Spleen (tissue), 7 donors: ENCODE data around the gene VAV2.

ENCODE experiments used
- POLR2A ChIP-seq, 3 donors: fragments of 450-650 bp; IDR thresholded peaks; one replicate each; pipeline ENCODE4 v1.5.1; 2017; ENCODE audit warnings: antibody characterized with exemption in 3 of 3, mild to moderate bottlenecking in 1 of 3
- TF ChIP-seq, protein P1 (sequence below), 11 experiments: fragments of 200-600 bp in 7 of 11; fragments of 450-650 bp in 4 of 11; sonication (generic) in 4 of 11; IDR thresholded peaks in 8 of 11; conservative IDR thresholded peaks in 3 of 11; 1 replicate in 7 of 11; 2 replicates in 4 of 11; pipeline versions ENCODE4 v1.4.0 to v1.8.0; 2016 to 2021; ENCODE audit warnings: antibody characterized with exemption in 11 of 11, inconsistent platforms in 4 of 11, mild to moderate bottlenecking in 1 of 11
- donor health status: DM: no; HTN: no; CAD: no; lungs with moderate emphysema.
- donor health status: DM: no; HTN: no; CAD: no.
- donor health status: DM: no; HTN: no; CAD: no.

DNA sequence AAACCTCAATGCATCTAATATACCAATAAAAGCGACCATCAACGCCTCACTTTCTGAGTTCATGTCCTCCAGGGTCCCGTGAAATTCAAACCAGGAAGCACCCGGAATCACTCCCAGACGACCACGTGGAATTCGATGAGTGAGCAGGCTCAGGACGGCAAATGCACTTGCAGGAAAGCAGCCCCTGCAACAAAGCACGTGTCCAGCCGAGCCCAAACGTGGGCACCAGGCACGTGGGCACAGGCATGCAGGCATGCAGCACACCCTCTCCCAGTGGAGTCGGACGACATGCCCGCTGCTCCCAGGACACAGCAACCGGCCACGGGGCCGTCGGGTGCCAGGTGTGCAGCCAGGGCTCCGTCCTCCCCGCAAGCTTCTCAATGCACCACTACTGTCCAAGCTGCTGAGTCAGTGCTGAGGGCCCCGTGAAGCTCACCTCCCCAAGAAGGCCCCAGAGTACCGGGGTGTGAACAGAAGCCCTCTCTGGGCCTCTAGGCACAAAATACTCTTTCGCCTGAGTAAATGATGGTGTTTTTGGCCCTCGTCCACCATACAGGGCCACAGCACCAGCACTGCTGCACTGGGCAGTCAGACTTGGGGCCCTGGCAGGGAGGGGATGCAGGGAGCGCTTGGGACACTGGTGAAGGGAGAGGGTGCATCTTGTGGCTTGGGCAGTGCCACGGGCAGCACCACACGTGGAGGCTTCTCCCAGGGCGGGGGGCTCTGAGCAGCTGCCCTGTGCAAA is 87.6 kb downstream of the VAV2 start:
- TF ChIP-seq, protein P1, sequence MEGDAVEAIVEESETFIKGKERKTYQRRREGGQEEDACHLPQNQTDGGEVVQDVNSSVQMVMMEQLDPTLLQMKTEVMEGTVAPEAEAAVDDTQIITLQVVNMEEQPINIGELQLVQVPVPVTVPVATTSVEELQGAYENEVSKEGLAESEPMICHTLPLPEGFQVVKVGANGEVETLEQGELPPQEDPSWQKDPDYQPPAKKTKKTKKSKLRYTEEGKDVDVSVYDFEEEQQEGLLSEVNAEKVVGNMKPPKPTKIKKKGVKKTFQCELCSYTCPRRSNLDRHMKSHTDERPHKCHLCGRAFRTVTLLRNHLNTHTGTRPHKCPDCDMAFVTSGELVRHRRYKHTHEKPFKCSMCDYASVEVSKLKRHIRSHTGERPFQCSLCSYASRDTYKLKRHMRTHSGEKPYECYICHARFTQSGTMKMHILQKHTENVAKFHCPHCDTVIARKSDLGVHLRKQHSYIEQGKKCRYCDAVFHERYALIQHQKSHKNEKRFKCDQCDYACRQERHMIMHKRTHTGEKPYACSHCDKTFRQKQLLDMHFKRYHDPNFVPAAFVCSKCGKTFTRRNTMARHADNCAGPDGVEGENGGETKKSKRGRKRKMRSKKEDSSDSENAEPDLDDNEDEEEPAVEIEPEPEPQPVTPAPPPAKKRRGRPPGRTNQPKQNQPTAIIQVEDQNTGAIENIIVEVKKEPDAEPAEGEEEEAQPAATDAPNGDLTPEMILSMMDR (IDR thresholded peaks at IDR 0.05 in 8 of 11, conservative IDR thresholded peaks at IDR 0.05 in 3 of 11) = no peak
- TF ChIP-seq POLR2A (IDR thresholded peaks at IDR 0.05) = no peak
